IgD-negative memory B cell (primary cell): ENCODE data around the gene IFT88. TPM values are rescaled to one million over a fixed set of nuclear protein-coding genes. Genes with fewer than 3 reads are reported as not detected.
"Not testable (repeated sequence)": the region's sequence is repeated elsewhere in the genome, so short reads cannot be mapped to it uniquely, and the experiment has no call there.

Experiments used
- H3K27ac Mint-ChIP-seq, 3 donors: one replicate each; pipeline ENCODE4 v1.8.0; 2020 to 2022; ENCODE audit warnings: mild to moderate bottlenecking in 3 of 3, mixed read lengths in 3 of 3, moderate library complexity in 1 of 3
- H3K27me3 Mint-ChIP-seq: one replicate; pipeline ENCODE4 v1.8.0; 2021; ENCODE audit warnings: mixed read lengths
- H3K36me3 Mint-ChIP-seq: one replicate; pipeline ENCODE4 v1.8.0; 2020; ENCODE audit warnings: mild to moderate bottlenecking, mixed read lengths
- H3K4me1 Mint-ChIP-seq, 3 donors: one replicate each; pipeline ENCODE4 v1.8.0; 2020 to 2022; ENCODE audit warnings: mixed read lengths in 3 of 3, mild to moderate bottlenecking in 1 of 3
- H3K4me3 Mint-ChIP-seq, 4 donors: one replicate each; pipeline ENCODE4 v1.8.0; 2020 to 2022; ENCODE audit warnings: mild to moderate bottlenecking in 4 of 4, mixed read lengths in 4 of 4, moderate library complexity in 3 of 4
- H3K9me3 Mint-ChIP-seq, 3 donors: one replicate each; pipeline ENCODE4 v1.8.0; 2020 to 2021; ENCODE audit warnings: mixed read lengths in 3 of 3, mild to moderate bottlenecking in 1 of 3
- polyA plus RNA-seq: library from polyadenylated mRNA; unstranded; fragments of 300-500 nt; fragmentation: Illumina TruSeq; gene quantifications from one replicate; pipeline ENCODE4 v1.2.3, GENCODE V29; 2021

IFT88 gene
- polyA plus RNA-seq, 1 donor from 2014 or later = 7.9 TPM

- Mint-ChIP-seq H3K9me3 (no peaks in the 10 kb centered on the region), H3K4me1 (peaks cover 0 to 3% (median 0%) of the 10 kb centered on the region in 3 donors), H3K27me3 (no peaks in the 10 kb centered on the region), H3K4me3 (no peak overlapping the region), H3K36me3 (peaks cover 2% of the 10 kb centered on the region), H3K27ac (no peak overlapping the region)
Measured at GRCh38 chr13:20637811-20638210, 70.9 kb downstream of the IFT88 start.

DNA sequence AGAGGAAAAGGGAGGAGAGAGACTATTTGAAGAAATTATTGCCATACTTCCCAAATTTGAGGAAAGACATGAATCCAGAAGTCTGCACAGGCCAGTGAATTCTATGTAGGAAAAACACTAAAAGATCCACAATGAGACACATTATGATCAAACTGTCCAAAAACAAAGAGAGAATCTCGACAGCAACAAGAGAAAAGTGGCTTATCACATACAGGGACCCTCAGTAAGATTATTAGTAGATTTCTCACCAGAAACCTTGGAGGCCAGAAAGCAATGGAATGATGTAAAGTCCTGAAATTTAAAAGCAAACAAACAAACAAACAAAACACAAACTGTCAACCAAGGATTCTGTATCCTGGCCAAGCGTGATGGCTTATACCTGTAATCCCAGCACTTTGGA lies 80.8 kb downstream of the IFT88 start:
- Mint-ChIP-seq H3K27ac (no peak overlapping the region), H3K27me3 (no peaks in the 10 kb centered on the region), H3K36me3 (peaks cover 14% of the 10 kb centered on the region), H3K4me3 (no peak overlapping the region), H3K9me3 (peaks cover 4 to 8% (median 5%) of the 10 kb centered on the region in 3 donors), H3K4me1 (no peaks in the 10 kb centered on the region)

DNA sequence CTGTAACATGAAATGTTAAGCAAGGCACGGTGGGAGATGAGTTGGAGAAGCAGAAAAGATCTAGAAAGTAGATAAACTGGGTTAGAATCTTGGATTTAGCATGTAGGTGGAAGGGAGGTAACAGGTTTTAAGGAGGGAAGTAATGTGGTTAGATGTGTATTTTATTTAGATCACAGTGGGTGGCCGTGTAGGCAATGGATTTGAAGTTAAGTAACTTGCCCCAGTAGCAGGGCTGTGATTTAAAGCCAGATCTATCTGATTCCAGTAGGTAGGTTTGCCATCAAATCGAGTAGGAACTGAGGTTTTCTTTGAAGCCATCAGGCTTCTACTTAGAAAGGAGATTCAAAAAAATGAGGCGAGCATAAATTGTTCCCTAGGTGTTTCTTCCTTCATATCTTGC lies 86.0 kb downstream of the IFT88 start:
- Mint-ChIP-seq H3K27me3 (no peaks in the 10 kb centered on the region), H3K36me3 (peaks cover 9% of the 10 kb centered on the region), H3K27ac (no peak overlapping the region), H3K4me1 (no peaks in the 10 kb centered on the region), H3K4me3 (no peak overlapping the region), H3K9me3 (no peaks in the 10 kb centered on the region)

- Mint-ChIP-seq H3K27ac (no peak overlapping the region), H3K4me3 (no peak overlapping the region), H3K4me1 (no peaks in the 10 kb centered on the region), H3K27me3 (no peaks in the 10 kb centered on the region), H3K36me3 (peaks cover 9% of the 10 kb centered on the region), H3K9me3 (no peaks in the 10 kb centered on the region)
Measured at GRCh38 chr13:20654156-20654555, 87.2 kb downstream of the IFT88 start.

DNA sequence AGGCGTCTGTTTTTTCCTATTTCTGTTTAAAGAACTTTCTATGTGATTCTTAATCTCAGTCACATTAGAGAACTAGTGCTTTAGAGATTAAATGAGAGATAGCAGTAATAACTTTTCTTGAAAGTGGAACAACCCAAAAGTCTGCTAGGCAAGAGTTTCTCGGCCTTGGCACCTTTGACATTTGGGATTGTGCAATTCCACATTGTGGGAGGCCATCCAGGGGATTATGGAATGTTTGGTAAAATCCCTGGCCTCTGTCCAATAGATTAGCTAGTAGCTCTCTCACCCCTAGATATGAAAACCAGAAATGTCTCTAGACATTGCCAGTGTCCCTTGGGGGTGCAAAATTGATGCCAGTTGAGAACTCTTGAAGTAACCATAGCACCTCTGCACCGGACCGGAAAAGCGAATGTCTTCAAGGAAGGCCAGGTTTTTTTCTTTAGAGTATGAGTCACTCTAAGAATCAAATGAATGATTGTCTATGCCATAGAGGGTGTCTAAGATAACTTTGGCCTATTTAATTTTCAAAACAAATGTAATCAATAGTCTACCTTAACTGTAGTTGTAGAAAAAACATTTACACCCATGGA lies 91.6 kb downstream of the IFT88 start:
- H3K4me3 Mint-ChIP-seq = no peak overlapping the region
- H3K27ac Mint-ChIP-seq = no peak overlapping the region
- no peaks in the 10 kb centered on the region for H3K4me1 Mint-ChIP-seq
- peaks cover 12% of the 10 kb centered on the region for H3K36me3 Mint-ChIP-seq
- H3K27me3 Mint-ChIP-seq = no peaks in the 10 kb centered on the region
- H3K9me3 Mint-ChIP-seq = no peaks in the 10 kb centered on the region

DNA sequence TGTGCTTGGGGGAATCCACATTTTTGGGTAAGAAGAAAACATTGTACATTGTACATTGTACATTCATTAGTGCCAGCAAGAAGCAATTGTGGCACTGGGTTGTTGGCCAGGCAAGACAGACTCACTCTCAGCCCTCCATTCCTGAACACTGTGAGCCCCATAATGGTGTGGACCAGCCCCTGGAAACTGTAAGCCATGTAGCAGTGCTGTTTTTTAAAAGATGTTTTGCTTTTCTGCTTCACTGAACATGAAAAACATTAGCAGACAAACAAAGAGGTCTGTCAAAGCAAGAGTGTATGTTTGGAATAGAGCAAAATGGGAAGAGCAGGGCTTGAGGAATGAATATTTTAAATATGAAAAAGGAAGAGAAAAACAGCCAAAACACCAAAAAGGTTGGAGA lies 97.4 kb downstream of the IFT88 start:
- Mint-ChIP-seq H3K27ac (no peak overlapping the region), H3K27me3 (no peaks in the 10 kb centered on the region), H3K4me1 (no peaks in the 10 kb centered on the region), H3K9me3 (no peaks in the 10 kb centered on the region), H3K36me3 (peaks cover 12% of the 10 kb centered on the region), H3K4me3 (no peak overlapping the region)

- Mint-ChIP-seq H3K4me3 (no peak overlapping the region), H3K27me3 (no peaks in the 10 kb centered on the region), H3K27ac (no peak overlapping the region), H3K36me3 (peaks cover 11% of the 10 kb centered on the region), H3K9me3 (no peaks in the 10 kb centered on the region), H3K4me1 (no peaks in the 10 kb centered on the region)
Measured at GRCh38 chr13:20666948-20667347, 100.0 kb downstream of the IFT88 start.

DNA sequence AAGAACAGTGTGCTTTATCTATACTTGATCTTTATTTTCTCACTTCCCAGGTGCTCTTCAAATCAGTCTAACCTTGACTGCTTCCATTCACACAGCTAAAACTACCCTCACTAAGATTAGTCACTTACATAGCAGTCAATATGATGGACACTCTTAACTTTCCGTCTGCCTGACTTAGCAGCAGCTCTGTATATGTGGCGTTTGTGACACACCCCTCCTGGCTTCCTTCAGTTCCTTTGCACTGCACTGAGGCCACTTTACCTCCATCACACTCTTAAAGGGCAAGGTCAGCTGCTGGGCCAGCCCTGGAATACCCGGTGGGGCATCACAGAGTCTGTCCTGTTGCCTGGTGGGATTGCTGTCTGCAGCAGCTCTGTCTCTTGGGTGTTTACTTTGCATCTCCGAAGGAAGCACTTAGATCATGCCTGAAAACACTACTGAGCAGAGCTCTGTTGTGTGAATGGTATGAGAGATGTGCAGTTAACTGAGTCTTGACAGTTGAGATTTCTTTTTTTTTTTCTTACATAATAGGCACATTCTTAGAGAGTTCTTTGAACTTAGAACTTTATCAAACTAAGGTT lies 101.0 kb downstream of the IFT88 start:
- H3K27ac Mint-ChIP-seq = no peak overlapping the region
- H3K9me3 Mint-ChIP-seq = no peaks in the 10 kb centered on the region
- no peaks in the 10 kb centered on the region for H3K4me1 Mint-ChIP-seq
- H3K36me3 Mint-ChIP-seq = peaks cover 11% of the 10 kb centered on the region
- H3K4me3 Mint-ChIP-seq = no peak overlapping the region
- no peaks in the 10 kb centered on the region for H3K27me3 Mint-ChIP-seq

- H3K27ac Mint-ChIP-seq = no peak overlapping the region
- no peaks in the 10 kb centered on the region for H3K9me3 Mint-ChIP-seq
- H3K27me3 Mint-ChIP-seq = no peaks in the 10 kb centered on the region
- H3K4me3 Mint-ChIP-seq = no peak overlapping the region
- peaks cover 18% of the 10 kb centered on the region for H3K36me3 Mint-ChIP-seq
- no peaks in the 10 kb centered on the region for H3K4me1 Mint-ChIP-seq
Measured at GRCh38 chr13:20669162-20669561, 102.2 kb downstream of the IFT88 start.

DNA sequence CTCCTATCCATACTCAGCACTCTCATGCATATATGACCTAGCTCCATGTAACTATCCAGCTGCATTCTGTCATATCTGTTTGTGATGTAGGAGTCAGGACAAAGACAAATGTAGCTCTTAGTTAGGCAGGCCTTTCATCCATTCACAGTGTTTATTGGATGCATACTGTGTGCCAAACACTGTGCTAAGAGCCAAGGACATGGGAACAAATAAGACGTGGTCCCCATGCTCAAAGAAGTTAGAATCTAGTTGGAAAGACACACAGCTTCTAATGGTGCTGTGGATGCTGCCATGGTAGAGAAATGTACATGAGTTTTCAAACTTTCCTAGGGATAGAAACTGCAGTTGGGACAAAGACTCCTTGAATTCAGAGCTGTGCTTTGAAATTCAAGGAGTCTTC lies 104.8 kb downstream of the IFT88 start:
- Mint-ChIP-seq H3K4me1 (no peaks in the 10 kb centered on the region), H3K9me3 (no peaks in the 10 kb centered on the region), H3K27ac (no peak overlapping the region), H3K27me3 (no peaks in the 10 kb centered on the region), H3K4me3 (no peak overlapping the region), H3K36me3 (peaks cover 15% of the 10 kb centered on the region)

DNA sequence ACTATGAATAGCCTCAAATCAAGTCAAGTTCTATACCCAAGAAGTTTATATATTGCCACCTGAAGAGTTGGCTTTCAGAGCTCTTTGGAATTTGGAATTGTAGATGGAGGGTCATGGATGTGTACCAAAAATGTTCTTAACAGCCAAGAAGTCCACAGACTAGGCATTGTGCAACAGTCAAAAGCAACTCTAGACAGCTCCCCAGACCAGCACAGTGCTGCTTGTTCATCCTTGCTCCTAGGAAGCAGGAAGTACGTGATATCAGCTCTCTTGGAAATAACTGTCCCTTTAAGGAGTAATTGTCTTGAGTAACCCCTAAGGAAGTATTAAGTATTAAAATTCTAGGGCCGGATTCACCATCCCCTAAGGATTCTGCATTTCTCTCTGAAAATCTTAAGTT lies 105.8 kb downstream of the IFT88 start:
- no peaks in the 10 kb centered on the region for H3K9me3 Mint-ChIP-seq
- H3K36me3 Mint-ChIP-seq = peaks cover 15% of the 10 kb centered on the region
- H3K27me3 Mint-ChIP-seq = no peaks in the 10 kb centered on the region
- no peak overlapping the region for H3K4me3 Mint-ChIP-seq
- H3K4me1 Mint-ChIP-seq = no peaks in the 10 kb centered on the region
- H3K27ac Mint-ChIP-seq = no peak overlapping the region

GRCh38 chr13:20673715-20674114 lies 106.8 kb downstream of the IFT88 start:
- Mint-ChIP-seq H3K4me1 (no peaks in the 10 kb centered on the region), H3K27me3 (no peaks in the 10 kb centered on the region), H3K9me3 (no peaks in the 10 kb centered on the region), H3K27ac (no peak overlapping the region), H3K4me3 (no peak overlapping the region), H3K36me3 (peaks cover 15% of the 10 kb centered on the region)

DNA sequence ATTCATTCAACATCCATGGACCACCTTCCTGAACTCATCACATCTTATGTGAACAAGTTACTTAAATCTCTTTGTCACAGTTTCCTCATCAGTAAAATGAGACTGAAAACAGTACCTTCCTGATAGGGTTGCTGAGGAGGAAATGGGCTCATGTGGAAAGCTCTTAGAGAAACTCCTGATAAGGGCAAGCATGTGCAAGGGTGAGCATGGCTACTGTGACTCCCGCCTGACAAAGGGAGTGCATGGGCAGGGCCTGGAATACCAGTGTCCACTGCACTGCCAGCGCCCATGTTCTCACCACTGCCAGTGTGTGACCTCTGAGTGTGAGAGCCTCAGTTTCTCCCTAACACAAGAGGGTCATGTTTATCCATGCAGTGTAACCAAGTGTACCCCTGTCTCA lies 109.3 kb downstream of the IFT88 start:
- peaks cover 9% of the 10 kb centered on the region for H3K36me3 Mint-ChIP-seq
- H3K27ac Mint-ChIP-seq = no peak overlapping the region
- H3K9me3 Mint-ChIP-seq = no peaks in the 10 kb centered on the region
- H3K4me1 Mint-ChIP-seq = no peaks in the 10 kb centered on the region
- no peak overlapping the region for H3K4me3 Mint-ChIP-seq
- no peaks in the 10 kb centered on the region for H3K27me3 Mint-ChIP-seq

DNA sequence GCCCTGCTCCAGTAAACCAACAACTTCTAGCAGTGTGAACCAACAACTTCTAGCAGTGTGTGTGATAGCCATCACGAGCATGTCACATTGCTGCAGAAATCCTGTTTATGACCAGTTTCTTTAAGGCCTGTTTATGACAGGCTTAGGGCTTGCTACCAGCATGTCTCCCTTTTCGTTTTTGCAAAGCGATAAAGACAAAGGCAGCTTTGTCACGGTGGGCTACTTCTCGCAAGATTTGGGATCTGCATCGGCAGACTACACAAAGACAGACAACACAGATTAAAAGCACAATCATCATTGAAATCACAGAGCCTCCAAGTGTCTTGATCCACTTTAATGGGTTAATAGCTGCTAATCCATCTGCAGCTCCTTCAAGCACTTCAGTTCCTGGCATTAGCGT lies 111.6 kb downstream of the IFT88 start:
- H3K4me1 Mint-ChIP-seq, H3K4me3 Mint-ChIP-seq, H3K9me3 Mint-ChIP-seq, H3K36me3 Mint-ChIP-seq, H3K27me3 Mint-ChIP-seq, H3K27ac Mint-ChIP-seq: not testable (repeated sequence)

DNA sequence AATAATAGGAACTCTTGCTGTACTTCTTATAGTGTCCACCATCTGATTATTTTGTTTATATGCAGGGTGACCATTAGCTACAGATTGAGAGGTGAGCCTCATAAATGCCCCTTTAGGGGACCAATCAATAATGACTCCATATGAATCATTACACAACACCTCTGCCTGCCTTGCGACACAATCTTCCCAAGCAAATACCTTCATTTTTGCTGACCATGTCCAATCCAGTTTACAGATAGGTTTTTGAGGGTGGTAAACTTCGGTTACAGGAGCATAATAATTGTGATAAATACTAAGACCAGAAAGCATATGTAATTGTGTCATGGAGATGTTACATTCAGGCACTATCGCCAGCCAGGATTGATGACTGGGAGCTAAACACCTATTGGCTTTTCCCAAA lies 112.9 kb downstream of the IFT88 start:
- H3K4me1 Mint-ChIP-seq = no peaks in the 10 kb centered on the region
- H3K36me3 Mint-ChIP-seq = no peaks in the 10 kb centered on the region
- no peaks in the 10 kb centered on the region for H3K27me3 Mint-ChIP-seq
- H3K4me3 Mint-ChIP-seq = no peak overlapping the region
- no peak overlapping the region for H3K27ac Mint-ChIP-seq
- H3K9me3 Mint-ChIP-seq = no peaks in the 10 kb centered on the region

GRCh38 chr13:20680416-20681080 lies 113.6 kb downstream of the IFT88 start:
- Mint-ChIP-seq H3K36me3 (no peaks in the 10 kb centered on the region), H3K9me3 (no peaks in the 10 kb centered on the region), H3K4me3 (no peak overlapping the region), H3K4me1 (no peaks in the 10 kb centered on the region), H3K27me3 (no peaks in the 10 kb centered on the region), H3K27ac (no peak overlapping the region)
